Tibial artery (tissue), 4 donors: ENCODE results near the gene PIEZO2.

Experiments
- DNase-seq, 2 donors: peaks; one replicate each; pipeline ENCODE4 v3.0.0-alpha.2; 2019
- H3K27ac ChIP-seq, 2 donors: fragments of 200-600 bp; sonication (generic) in 1 of 2; 1 replicate in 1 of 2; 2 replicates in 1 of 2; pipeline ENCODE4 v1.5.1; 2018 to 2019; ENCODE audit warnings: mild to moderate bottlenecking in 1 of 2
- H3K27me3 ChIP-seq, 2 donors: fragments of 200-600 bp; sonication (generic) in 1 of 2; one replicate each; pipeline versions ENCODE4 v1.5.1 to v1.6.0; 2016 to 2019
- H3K36me3 ChIP-seq, 3 donors: fragments of 200-600 bp; sonication (generic) in 2 of 3; one replicate each; pipeline ENCODE4 v1.5.1; 2016 to 2019; ENCODE audit warnings: mild to moderate bottlenecking in 2 of 3
- H3K4me1 ChIP-seq, 4 donors: fragments of 200-600 bp; sonication (generic) in 2 of 4; 1 replicate in 3 of 4; 2 replicates in 1 of 4; pipeline ENCODE4 v1.5.1; 2016 to 2019
- H3K4me3 ChIP-seq, 2 donors: fragments of 200-600 bp; sonication (generic) in 1 of 2; 1 replicate in 1 of 2; 2 replicates in 1 of 2; pipeline ENCODE4 v1.5.1; 2018 to 2019; ENCODE audit warnings: mild to moderate bottlenecking in 2 of 2
- H3K9me3 ChIP-seq, 3 donors: fragments of 200-600 bp; sonication (generic) in 1 of 3; one replicate each; pipeline ENCODE4 v1.5.1; 2016 to 2019
- CTCF ChIP-seq, 2 experiments: fragments of 200-600 bp in 1 of 2; fragments of 450-650 bp in 1 of 2; IDR thresholded peaks; one replicate each; pipeline ENCODE4 v1.5.1; 2017 to 2019; ENCODE audit warnings: antibody characterized with exemption in 2 of 2, mild to moderate bottlenecking in 1 of 2, moderate library complexity in 1 of 2
- intact Hi-C: fragments of 100-400 bp; cut with DNase I; formaldehyde crosslinking; loops from one replicate; pipeline ENCODE4 v1.15.0; 2023; ENCODE audit warnings: low total_unique reads

Gene PIEZO2

GRCh38 chr18:11009869-11010268, 139.5 kb downstream of the PIEZO2 start:
- H3K36me3 ChIP-seq: no peaks in the 10 kb centered on the region
- H3K4me1 ChIP-seq: no peaks in the 10 kb centered on the region
- no peaks in the 10 kb centered on the region for H3K27me3 ChIP-seq
- H3K4me3 ChIP-seq: no peak overlapping the region
- no peaks in the 10 kb centered on the region for H3K9me3 ChIP-seq
- DNase-seq: no peak
- no peak overlapping the region for H3K27ac ChIP-seq
- TF ChIP-seq CTCF (IDR thresholded peaks at IDR 0.05): no peak
- intact Hi-C loops: no loop called here

- DNase-seq: no peak
- Histone ChIP-seq H3K36me3 (no peaks in the 10 kb centered on the region), H3K9me3 (no peaks in the 10 kb centered on the region), H3K4me1 (no peaks in the 10 kb centered on the region), H3K4me3 (no peak overlapping the region), H3K27me3 (no peaks in the 10 kb centered on the region), H3K27ac (no peak overlapping the region)
- intact Hi-C loops: no loop called here
- TF ChIP-seq CTCF (IDR thresholded peaks at IDR 0.05): no peak
Observed at GRCh38 chr18:11009147-11009546, 140.2 kb downstream of the PIEZO2 start.

GRCh38 chr18:11008505-11008904, 140.9 kb downstream of the PIEZO2 start:
- H3K27me3 ChIP-seq: no peaks in the 10 kb centered on the region
- H3K9me3 ChIP-seq: no peaks in the 10 kb centered on the region
- TF ChIP-seq CTCF (IDR thresholded peaks at IDR 0.05): no peak
- no peak overlapping the region for H3K27ac ChIP-seq
- intact Hi-C loops: no loop called here
- DNase-seq: no peak
- no peaks in the 10 kb centered on the region for H3K36me3 ChIP-seq
- H3K4me3 ChIP-seq: no peak overlapping the region
- no peaks in the 10 kb centered on the region for H3K4me1 ChIP-seq

GRCh38 chr18:11005528-11005927, 143.8 kb downstream of the PIEZO2 start:
- intact Hi-C loops: no loop called here
- no peaks in the 10 kb centered on the region for H3K4me1 ChIP-seq
- H3K27ac ChIP-seq: no peak overlapping the region
- TF ChIP-seq CTCF (IDR thresholded peaks at IDR 0.05): no peak
- DNase-seq: no peak
- no peaks in the 10 kb centered on the region for H3K36me3 ChIP-seq
- H3K27me3 ChIP-seq: no peaks in the 10 kb centered on the region
- no peak overlapping the region for H3K4me3 ChIP-seq
- H3K9me3 ChIP-seq: no peaks in the 10 kb centered on the region

GRCh38 chr18:11004951-11005350, 144.4 kb downstream of the PIEZO2 start:
- H3K4me3 ChIP-seq: no peak overlapping the region
- no peaks in the 10 kb centered on the region for H3K36me3 ChIP-seq
- no peaks in the 10 kb centered on the region for H3K27me3 ChIP-seq
- intact Hi-C loops: no loop called here
- DNase-seq: no peak
- TF ChIP-seq CTCF (IDR thresholded peaks at IDR 0.05): no peak
- no peaks in the 10 kb centered on the region for H3K4me1 ChIP-seq
- H3K27ac ChIP-seq: no peak overlapping the region
- H3K9me3 ChIP-seq: no peaks in the 10 kb centered on the region

GRCh38 chr18:11004294-11004693, 145.1 kb downstream of the PIEZO2 start:
- H3K4me1 ChIP-seq: no peaks in the 10 kb centered on the region
- TF ChIP-seq CTCF (IDR thresholded peaks at IDR 0.05): no peak
- H3K27ac ChIP-seq: no peak overlapping the region
- H3K9me3 ChIP-seq: no peaks in the 10 kb centered on the region
- H3K36me3 ChIP-seq: no peaks in the 10 kb centered on the region
- H3K4me3 ChIP-seq: no peak overlapping the region
- H3K27me3 ChIP-seq: no peaks in the 10 kb centered on the region
- intact Hi-C loops: no loop called here
- DNase-seq: no peak
